Keratinocyte (primary cell): ENCODE measurements around the gene CLSTN2. TPM values are rescaled to one million over a fixed set of nuclear protein-coding genes. Genes with fewer than 3 reads are reported as not detected.

ENCODE experiments used
- DNase-seq: peaks from one replicate; pipeline ENCODE4 v3.0.0-alpha.2; 2011; ENCODE audit warnings: low read depth, missing footprints, low spot score
- FAIRE-seq: peaks from 2 replicates; lab custom pipeline; 2011; peaks lifted over from hg19 to GRCh38; lab: Jason Lieb, UNC
- H2AFZ ChIP-seq: 2 replicates; pipeline ENCODE4 v1.6.0; 2012; ENCODE audit warnings: low read length, control low read depth, inconsistent platforms; ENCODE audit not compliant: control insufficient read depth
- H3K27ac ChIP-seq: 2 replicates; pipeline ENCODE4 v1.5.1; 2011; ENCODE audit warnings: low read length; ENCODE audit not compliant: control insufficient read depth, insufficient read depth
- H3K27me3 ChIP-seq: 3 replicates; pipeline ENCODE4 v1.6.0; 2011; ENCODE audit warnings: low read length; ENCODE audit not compliant: control insufficient read depth, insufficient read depth; ENCODE audit errors: extremely low read depth
- H3K36me3 ChIP-seq, 2 experiments: 2 replicates in 1 of 2; 3 replicates in 1 of 2; pipeline ENCODE4 v1.5.1; 2011; ENCODE audit warnings: low read length in 2 of 2, mild to moderate bottlenecking in 1 of 2; ENCODE audit not compliant: control insufficient read depth in 2 of 2, insufficient read depth in 2 of 2; ENCODE audit errors: extremely low read depth in 1 of 2
- H3K4me1 ChIP-seq: 3 replicates; pipeline ENCODE4 v1.5.1; 2011; ENCODE audit warnings: low read length; ENCODE audit not compliant: control insufficient read depth, insufficient read depth; ENCODE audit errors: extremely low read depth
- H3K4me2 ChIP-seq: 3 replicates; pipeline ENCODE4 v1.6.0; 2011; ENCODE audit warnings: low read depth, low read length; ENCODE audit not compliant: control insufficient read depth, insufficient read depth; ENCODE audit errors: extremely low read depth
- H3K4me3 ChIP-seq, 3 experiments: fragments of 200-600 bp in 1 of 3; sonication (generic) in 1 of 3; 2 replicates in 2 of 3; 3 replicates in 1 of 3; pipeline ENCODE4 v1.5.1; 2011 to 2016; ENCODE audit warnings: low read length in 3 of 3, mild to moderate bottlenecking in 3 of 3, control low read depth in 2 of 3, inconsistent platforms in 1 of 3, low read depth in 1 of 3, mixed read lengths in 1 of 3, mixed run types in 1 of 3, moderate library complexity in 1 of 3; ENCODE audit not compliant: control insufficient read depth in 2 of 3, insufficient read depth in 2 of 3; ENCODE audit errors: extremely low read depth in 1 of 3
- H3K79me2 ChIP-seq: 2 replicates; pipeline ENCODE4 v1.6.0; 2012; ENCODE audit warnings: low read length; ENCODE audit not compliant: control insufficient read depth, insufficient read depth
- H3K9ac ChIP-seq: 3 replicates; pipeline ENCODE4 v1.6.0; 2011; ENCODE audit warnings: low read length; ENCODE audit not compliant: control insufficient read depth, insufficient read depth; ENCODE audit errors: extremely low read depth
- H3K9me1 ChIP-seq: 3 replicates; pipeline ENCODE4 v1.6.0; 2011; ENCODE audit warnings: low read length; ENCODE audit not compliant: control insufficient read depth, insufficient read depth; ENCODE audit errors: extremely low read depth
- H3K9me3 ChIP-seq: 2 replicates; pipeline ENCODE4 v1.5.1; 2012; ENCODE audit warnings: low read depth, low read length; ENCODE audit not compliant: control insufficient read depth
- H4K20me1 ChIP-seq: 3 replicates; pipeline ENCODE4 v1.6.0; 2011; ENCODE audit warnings: low read length; ENCODE audit not compliant: control insufficient read depth, insufficient read depth; ENCODE audit errors: extremely low read depth
- EZH2 ChIP-seq: IDR thresholded peaks from one replicate; pipeline ENCODE4 v1.6.1; 2012; ENCODE audit warnings: inconsistent platforms, mild to moderate bottlenecking, low read length, moderate library complexity
- dilution Hi-C: fragments of 300-500 bp; cut with MboI; formaldehyde crosslinking; loops from one replicate; pipeline ENCODE4 v1.7.0; 2020; ENCODE audit warnings: low sequenced_read_pairs; ENCODE audit not compliant: extremely low pct_ligation_motif_present
- polyA plus RNA-seq, 5 experiments: library from polyadenylated mRNA; depleted of rRNA in 3 of 5; stranded (reverse) in 3 of 5; stranded (forward) in 1 of 5; unstranded in 1 of 5; fragments of >200 nt; gene quantifications; 1 replicate in 1 of 5; 2 replicates in 3 of 5; 3 replicates in 1 of 5; pipeline versions ENCODE4 v1.2.1 to v1.2.3, GENCODE V29; 2011 to 2012; ENCODE audit warnings: missing spikeins in 2 of 5, low read depth in 1 of 5, low replicate concordance in 1 of 5
- TF ChIP-seq, protein P1 (sequence below), 3 experiments: IDR thresholded peaks in 1 of 3; conservative IDR thresholded peaks in 1 of 3; optimal IDR thresholded peaks in 1 of 3; 2 replicates in 2 of 3; 3 replicates in 1 of 3; pipeline versions ENCODE3 to v1.5.1; 2011; ENCODE audit warnings: low read length in 3 of 3, mild to moderate bottlenecking in 3 of 3, moderate library complexity in 2 of 3, control low read depth in 1 of 3, inconsistent platforms in 1 of 3; ENCODE audit not compliant: insufficient read depth in 2 of 3; ENCODE audit errors: extremely low read depth in 1 of 3

Gene CLSTN2
- polyA plus RNA-seq, 1 donor (not counting 4 experiments of a cell fraction or from before 2014, with no cell fraction given): 0.09 TPM

DNA sequence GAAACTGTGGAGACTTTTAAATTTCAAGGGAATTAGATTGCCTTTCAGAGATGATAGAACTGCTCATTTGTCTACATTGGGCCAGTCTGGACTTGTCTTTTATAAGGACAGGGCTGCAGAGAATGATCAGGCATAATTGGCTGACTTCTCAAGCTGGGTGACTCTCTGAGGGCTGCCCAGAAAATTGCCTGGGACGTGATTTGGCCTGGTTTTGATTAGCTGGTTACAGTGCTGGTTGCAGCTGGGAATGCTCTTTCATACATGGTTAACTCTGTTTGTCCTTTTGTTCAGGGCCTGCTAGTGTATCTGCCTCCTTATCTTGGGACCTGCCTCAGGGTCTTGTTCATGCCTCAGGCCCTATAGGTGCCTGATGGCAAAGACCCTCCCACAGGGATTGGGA lies 245.6 kb downstream of the CLSTN2 start:
- FAIRE-seq: peak; percentile 93
- Histone ChIP-seq H3K79me2 (no peaks in the 10 kb centered on the region), H3K4me3 (no peak overlapping the region), H4K20me1 (no peaks in the 10 kb centered on the region), H3K36me3 (no peaks in the 10 kb centered on the region), H3K9me1 (no peaks in the 10 kb centered on the region), H3K9me3 (no peaks in the 10 kb centered on the region), H3K9ac (no peak overlapping the region), H3K27me3 (no peaks in the 10 kb centered on the region), H2AFZ (no peak overlapping the region), H3K27ac (no peak overlapping the region), H3K4me1 (peaks cover 8% of the 10 kb centered on the region), H3K4me2 (peak overlapping the region; percentile 39)
- no peak for DNase-seq
- TF ChIP-seq EZH2: no peak
- TF ChIP-seq, protein P1, sequence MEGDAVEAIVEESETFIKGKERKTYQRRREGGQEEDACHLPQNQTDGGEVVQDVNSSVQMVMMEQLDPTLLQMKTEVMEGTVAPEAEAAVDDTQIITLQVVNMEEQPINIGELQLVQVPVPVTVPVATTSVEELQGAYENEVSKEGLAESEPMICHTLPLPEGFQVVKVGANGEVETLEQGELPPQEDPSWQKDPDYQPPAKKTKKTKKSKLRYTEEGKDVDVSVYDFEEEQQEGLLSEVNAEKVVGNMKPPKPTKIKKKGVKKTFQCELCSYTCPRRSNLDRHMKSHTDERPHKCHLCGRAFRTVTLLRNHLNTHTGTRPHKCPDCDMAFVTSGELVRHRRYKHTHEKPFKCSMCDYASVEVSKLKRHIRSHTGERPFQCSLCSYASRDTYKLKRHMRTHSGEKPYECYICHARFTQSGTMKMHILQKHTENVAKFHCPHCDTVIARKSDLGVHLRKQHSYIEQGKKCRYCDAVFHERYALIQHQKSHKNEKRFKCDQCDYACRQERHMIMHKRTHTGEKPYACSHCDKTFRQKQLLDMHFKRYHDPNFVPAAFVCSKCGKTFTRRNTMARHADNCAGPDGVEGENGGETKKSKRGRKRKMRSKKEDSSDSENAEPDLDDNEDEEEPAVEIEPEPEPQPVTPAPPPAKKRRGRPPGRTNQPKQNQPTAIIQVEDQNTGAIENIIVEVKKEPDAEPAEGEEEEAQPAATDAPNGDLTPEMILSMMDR (optimal IDR thresholded peaks at IDR 0.05 in 1 of 3, IDR thresholded peaks at IDR 0.05 in 1 of 3, conservative IDR thresholded peaks at IDR 0.05 in 1 of 3; ENCODE audit: extremely low read depth in 1 of 3, insufficient read depth in 2 of 3, low read length in 3 of 3): no peak
- dilution Hi-C loops: no loop called here

DNA sequence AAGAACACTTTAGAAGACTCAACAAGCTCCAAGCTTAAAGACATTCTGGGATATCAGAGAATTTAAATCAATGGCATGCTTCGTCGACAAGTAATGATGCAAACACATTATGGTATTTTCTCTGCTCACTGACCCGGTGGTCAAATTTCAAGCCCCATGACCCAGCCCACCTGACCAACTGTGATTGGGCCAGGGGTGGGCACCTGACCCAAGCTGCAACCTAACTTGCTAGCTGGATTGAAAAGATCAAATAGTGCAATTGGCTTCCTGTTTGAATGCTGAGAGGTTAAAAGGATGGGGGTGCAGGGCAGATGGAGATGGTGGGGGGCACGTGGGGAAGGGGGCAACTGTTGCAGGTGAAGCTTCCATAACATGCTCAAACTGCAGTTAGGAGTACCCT lies 250.4 kb downstream of the CLSTN2 start:
- dilution Hi-C loops: no loop called here
- no peaks in the 10 kb centered on the region for H3K9me3 ChIP-seq
- FAIRE-seq (no peak), DNase-seq (no peak)
- H2AFZ ChIP-seq: no peak overlapping the region
- H3K36me3 ChIP-seq: no peaks in the 10 kb centered on the region
- H3K4me1 ChIP-seq: peaks cover 9% of the 10 kb centered on the region
- no peak overlapping the region for H3K9ac ChIP-seq
- TF ChIP-seq, protein P1 (optimal IDR thresholded peaks at IDR 0.05 in 1 of 3, IDR thresholded peaks at IDR 0.05 in 1 of 3, conservative IDR thresholded peaks at IDR 0.05 in 1 of 3; ENCODE audit: extremely low read depth in 1 of 3, insufficient read depth in 2 of 3, low read length in 3 of 3): no peak
- TF ChIP-seq EZH2: no peak
- H3K27ac ChIP-seq: no peak overlapping the region
- H3K27me3 ChIP-seq: no peaks in the 10 kb centered on the region
- H3K4me3 ChIP-seq: no peak overlapping the region
- no peaks in the 10 kb centered on the region for H3K79me2 ChIP-seq
- H3K9me1 ChIP-seq: no peaks in the 10 kb centered on the region
- no peaks in the 10 kb centered on the region for H4K20me1 ChIP-seq
- no peak overlapping the region for H3K4me2 ChIP-seq
